HG03378 (cell line): Measurements from ENCODE around the gene ATP11A.
"Not testable (repeated sequence)": the region's sequence is repeated elsewhere in the genome, so short reads cannot be mapped to it uniquely, and the experiment has no call there.

Source experiments
- ATAC-seq: cut with Tn5 transposase; IDR thresholded peaks from one replicate; pipeline ENCODE4 v1.9.1; 2021; ENCODE audit warnings: mild to moderate bottlenecking, moderate library complexity; ENCODE audit not compliant: unreplicated experiment

Gene ATP11A

DNA sequence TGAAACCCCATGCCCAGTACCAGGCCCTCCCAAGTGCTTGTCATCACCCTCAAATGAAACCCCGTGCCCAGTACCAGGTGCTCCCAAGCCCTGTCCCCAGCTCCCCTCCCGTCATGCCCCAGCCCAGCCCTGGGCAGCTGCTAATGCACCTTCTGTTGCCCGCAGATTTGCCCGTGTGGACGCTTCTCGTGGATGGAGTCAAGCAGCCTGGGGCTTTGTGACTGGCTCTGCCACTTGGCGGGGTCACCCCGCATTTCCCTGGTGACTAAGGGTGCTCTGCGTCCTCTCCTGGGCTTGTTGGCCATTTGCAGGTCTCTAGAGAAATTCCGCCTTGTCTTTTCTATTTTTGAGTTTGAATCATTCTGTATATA lies 82.7 kb downstream of the ATP11A start:
- ATAC-seq: no peak

GRCh38 chr13:112772929-112773328 lies 83.1 kb downstream of the ATP11A start:
- ATAC-seq: no peak

- no peak for ATAC-seq
Observed at GRCh38 chr13:112773601-112774447, 84.0 kb downstream of the ATP11A start.

DNA sequence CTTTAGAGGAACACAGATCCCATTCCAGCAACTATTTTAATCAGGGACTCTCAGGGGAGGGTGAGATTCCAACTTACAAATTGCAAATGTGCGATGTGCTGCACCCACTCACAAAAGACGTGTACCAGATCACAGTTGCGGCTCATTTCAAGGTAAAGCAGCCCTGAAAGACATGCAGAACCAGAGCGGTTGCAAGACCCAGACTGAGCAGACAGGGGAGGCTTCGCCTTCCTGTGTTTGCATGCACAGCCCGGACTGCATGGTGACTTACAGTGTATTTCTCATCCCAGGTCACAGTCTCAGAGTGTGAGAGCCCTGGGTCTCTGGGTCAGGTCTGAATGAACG lies 84.6 kb downstream of the ATP11A start:
- no peak for ATAC-seq

DNA sequence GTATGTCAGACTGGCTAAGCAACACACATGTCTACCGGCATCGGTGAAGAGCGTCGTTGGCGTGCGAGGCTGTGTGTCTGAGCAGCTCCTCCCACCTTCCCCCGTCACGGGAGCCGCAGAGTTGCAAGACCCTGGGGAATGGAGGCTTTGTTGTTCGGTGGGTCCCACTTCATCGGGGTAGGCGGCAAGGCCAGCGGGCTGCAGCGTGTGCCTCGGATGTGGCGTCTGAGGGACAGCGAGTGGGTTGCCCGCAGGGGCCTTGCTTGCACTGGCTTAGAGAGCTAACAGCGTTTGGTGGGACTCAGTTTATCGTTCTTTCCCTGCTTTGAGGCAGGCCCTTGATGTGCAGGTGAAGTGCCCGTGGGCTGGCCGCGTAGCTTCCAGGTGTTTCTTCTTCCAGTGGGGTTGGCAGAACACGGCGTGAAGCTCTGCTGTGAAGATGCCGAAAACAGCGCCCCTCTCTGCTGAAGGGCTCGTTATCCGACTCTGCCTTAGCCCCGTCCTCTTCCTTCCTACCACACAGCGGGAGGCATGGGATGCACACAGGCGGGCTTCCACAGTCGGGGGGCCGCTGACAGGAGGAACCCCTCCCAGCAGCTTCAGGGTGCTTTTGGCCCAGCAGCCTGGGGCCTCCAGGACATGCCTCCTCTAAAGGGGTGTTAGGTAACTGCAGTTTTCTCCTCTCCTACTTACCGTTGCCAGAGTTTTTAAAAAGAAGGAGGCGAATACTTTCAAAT lies 85.2 kb downstream of the ATP11A start:
- ATAC-seq: no peak

DNA sequence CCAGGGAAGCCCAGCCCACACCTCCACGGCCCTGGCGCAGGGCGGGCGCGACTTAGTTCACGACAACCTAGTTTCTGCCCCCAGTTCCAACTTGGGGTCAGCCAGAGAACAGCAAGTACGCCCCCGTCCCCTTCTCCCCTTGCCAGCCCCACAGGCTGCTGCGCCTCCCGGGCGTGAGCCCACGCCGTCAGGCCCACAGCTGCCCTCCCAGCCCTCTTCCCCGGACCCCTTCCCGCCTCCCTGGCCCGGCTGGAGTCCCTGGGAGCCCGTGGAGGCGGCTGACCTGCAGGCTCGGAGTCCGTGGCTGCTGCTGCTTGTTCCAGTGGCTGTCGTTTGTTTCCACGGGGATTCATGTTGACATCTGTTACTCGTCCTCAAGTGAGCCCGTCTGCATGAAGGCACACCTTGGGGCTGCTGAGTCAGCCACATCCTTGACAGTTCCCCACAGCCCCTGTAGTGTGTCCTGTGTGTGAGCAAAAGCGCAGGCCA lies 86.0 kb downstream of the ATP11A start:
- no peak for ATAC-seq

GRCh38 chr13:112776354-112776753 lies 86.5 kb downstream of the ATP11A start:
- ATAC-seq: no peak

DNA sequence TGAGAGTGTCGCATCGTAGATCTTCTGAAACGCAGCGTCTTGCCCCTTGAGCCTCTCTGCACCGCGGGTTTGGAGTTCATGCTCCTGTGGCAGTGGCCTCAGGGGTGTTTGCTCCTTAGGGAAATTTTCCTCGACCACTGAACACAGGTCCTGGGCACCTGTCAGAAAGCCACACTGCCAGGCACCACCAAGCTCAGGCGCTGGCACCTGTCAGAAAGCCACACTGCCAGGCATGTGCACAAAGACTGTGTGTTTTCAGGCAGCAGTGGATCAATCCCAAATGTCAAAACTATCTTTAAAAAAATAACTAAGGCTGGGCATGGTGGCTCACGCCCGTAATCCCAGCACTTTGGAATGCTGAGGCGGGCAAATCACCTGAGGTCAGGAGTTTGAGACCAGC lies 87.1 kb downstream of the ATP11A start:
- no peak for ATAC-seq

- ATAC-seq: no peak
Observed at GRCh38 chr13:112777637-112778406, 88.0 kb downstream of the ATP11A start.

GRCh38 chr13:112779856-112780604 lies 90.2 kb downstream of the ATP11A start:
- ATAC-seq: no peak

- ATAC-seq: no peak
Observed at GRCh38 chr13:112781287-112781686, 91.4 kb downstream of the ATP11A start.

DNA sequence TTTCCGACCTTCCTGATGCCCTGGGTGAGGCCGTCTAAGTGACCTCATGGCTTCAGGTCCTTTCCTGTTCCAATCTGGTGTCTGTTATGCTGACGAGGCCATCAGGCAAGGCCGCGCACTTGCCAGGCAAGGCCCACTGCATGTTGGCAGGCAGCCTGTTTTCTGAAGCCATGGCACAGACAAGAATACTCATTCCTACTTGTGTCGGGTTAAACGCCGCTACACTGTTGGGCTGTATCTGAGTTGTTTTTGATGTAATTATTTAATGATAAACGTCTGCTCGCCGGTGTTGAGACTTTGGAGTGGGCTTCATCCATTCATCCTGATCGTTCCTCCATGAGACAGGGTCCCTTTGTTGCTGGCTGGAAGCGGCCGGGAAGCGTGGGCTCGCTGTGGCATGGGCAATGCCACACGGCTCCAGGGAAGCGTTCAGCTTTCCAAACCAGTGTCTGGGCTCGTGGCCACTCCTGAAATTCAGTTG lies 92.1 kb downstream of the ATP11A start:
- no peak for ATAC-seq

DNA sequence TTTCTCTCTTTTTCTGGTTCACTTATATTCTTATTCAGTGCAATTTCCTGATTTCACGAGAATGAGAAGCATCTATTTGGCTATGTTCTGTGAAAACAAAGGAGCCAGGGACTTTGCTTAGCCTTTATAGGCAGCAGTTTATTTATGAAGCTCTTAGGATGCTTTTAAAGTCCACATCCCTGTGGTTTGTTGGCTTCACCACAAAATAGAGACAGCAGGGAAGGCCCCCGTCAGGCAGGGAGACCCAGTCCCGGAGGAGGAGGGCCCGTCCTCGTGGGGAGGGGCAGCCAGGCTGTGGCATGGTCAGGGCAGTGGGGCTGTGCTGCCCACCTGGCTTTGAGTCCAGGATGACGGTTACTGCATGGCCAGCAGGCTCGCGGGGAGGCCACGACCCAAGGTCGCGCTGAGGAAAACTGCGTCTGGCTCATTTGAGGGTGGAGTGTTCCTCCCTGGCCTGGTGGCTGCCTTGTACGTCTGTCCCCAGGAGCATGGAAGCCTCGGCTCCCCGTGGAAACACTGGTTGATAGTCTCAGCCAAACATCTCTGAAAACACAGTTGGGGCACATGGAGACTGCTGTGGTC lies 92.7 kb downstream of the ATP11A start:
- no peak for ATAC-seq

GRCh38 chr13:112783135-112783977 lies 93.5 kb downstream of the ATP11A start:
- ATAC-seq: no peak

DNA sequence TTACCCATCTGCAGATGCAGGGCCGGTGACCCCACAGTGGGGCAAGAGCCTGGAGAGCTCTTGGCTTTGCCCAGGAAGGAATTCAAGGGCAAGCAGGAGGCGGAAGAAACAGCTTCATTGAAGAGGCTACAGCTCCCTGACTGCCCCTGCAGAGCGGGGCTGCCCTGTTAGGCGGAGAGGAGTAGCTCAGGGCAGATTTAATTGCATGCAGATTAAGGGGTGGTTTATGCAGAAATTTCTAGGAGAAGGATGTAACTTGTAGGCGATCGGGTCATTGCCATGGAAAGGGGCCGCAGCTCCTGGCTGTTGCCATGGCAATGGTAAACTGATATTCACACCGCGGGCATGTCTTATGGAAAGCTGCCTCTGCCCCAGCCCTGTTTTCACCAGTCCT lies 94.1 kb downstream of the ATP11A start:
- no peak for ATAC-seq

- ATAC-seq: no peak
Observed at GRCh38 chr13:112784811-112785482, 95.1 kb downstream of the ATP11A start.

DNA sequence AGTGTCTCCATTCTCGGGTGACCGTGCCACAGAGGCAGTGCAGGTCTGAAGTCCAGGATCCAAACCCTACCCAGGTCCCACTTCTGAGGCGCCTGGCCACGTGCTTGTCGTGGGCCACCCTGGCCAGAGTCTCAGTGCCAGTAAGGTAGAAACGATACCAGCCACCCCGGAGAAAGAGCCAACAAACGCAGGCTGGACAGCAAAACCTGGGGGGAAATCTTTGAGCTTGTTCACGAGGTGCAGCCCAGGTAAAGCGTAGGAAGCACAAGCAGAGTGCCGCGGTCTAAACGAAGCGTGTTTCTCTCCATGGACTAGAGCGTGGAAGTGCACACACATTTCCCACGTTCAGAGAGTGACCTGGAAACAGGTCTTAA lies 95.6 kb downstream of the ATP11A start:
- ATAC-seq: no peak

DNA sequence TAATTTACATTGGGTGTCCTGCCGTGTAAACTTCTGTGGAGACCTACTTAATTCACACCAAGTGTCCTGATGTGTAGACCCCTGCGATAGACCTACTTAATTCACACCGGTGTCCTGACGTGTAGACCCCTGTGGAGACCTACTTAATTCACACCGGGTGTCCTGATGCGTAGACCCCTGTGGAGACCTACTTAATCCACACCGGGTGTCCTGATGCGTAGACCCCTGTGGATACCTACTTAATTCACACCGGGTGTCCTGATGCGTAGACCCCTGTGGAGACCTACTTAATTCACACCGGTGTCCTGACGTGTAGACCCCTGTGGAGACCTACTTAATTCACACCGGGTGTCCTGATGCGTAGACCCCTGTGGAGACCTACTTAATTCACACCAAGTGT lies 97.0 kb downstream of the ATP11A start:
- ATAC-seq: not testable (repeated sequence)
